HepG2 (cell line): ENCODE results near the gene KCNK5. TPM values are rescaled to one million over a fixed set of nuclear protein-coding genes. Genes with fewer than 3 reads are reported as not detected.

ENCODE experiments used
- ATAC-seq: fragments of 200-7000 bp; cut with Tn5 transposase; 3 replicates; pipeline ENCODE4 v1.9.1; 2020; ENCODE audit warnings: mild to moderate bottlenecking, moderate library complexity
- BruUV-seq: library from RNA; stranded (reverse); fragments of 400-500 nt; replicated peaks from 2 replicates; lab custom pipeline; 2021; lab: Mats Ljungman, UMichigan
- CTCF ChIA-PET: fragments of 300-600 bp; formaldehyde crosslinking; extraction: SDS; loops from one replicate; lab custom pipeline; 2021; ENCODE audit warnings: low total read pairs, inconsistent platforms, low intra/inter-chr PET ratio; lab: Yijun Ruan, JAX
- POLR2A ChIA-PET: fragments of 350-600 bp; sonication (Branson Sonifier 250); formaldehyde crosslinking; loops from one replicate; lab custom pipeline; 2020; ENCODE audit warnings: antibody characterized with exemption, inconsistent platforms; lab: Yijun Ruan, JAX
- DNase-seq: peaks from one replicate; pipeline ENCODE4 v3.0.0-alpha.2; 2015; ENCODE audit warnings: low spot score
- FAIRE-seq: peaks from 3 replicates; lab custom pipeline; 2011; peaks lifted over from hg19 to GRCh38; lab: Jason Lieb, UNC
- H2AFZ ChIP-seq: one replicate; pipeline ENCODE4 v1.6.1; 2011; ENCODE audit warnings: low read length, inconsistent platforms
- H3K27ac ChIP-seq: fragments of 300-600 bp; 3 replicates; pipeline ENCODE4 v1.8.0; 2011; ENCODE audit warnings: mixed run types, mild to moderate bottlenecking, mixed read lengths, low read length, inconsistent platforms; ENCODE audit not compliant: insufficient read depth; ENCODE audit errors: extremely low read length
- H3K27me3 ChIP-seq, 2 experiments: fragments of 200-600 bp in 1 of 2; 2 replicates in 1 of 2; 3 replicates in 1 of 2; pipeline versions ENCODE4 v1.6.0 to v1.8.0; 2011; ENCODE audit warnings: low read length in 2 of 2, mild to moderate bottlenecking in 2 of 2, moderate library complexity in 2 of 2, inconsistent platforms in 1 of 2; ENCODE audit not compliant: insufficient read depth in 2 of 2, control insufficient read depth in 1 of 2
- H3K36me3 ChIP-seq, 2 experiments: fragments of 200-600 bp in 1 of 2; replicated peaks in 1 of 2; 2 replicates in 1 of 2; 3 replicates in 1 of 2; pipeline versions ENCODE4 v1.5.1 to v1.8.0; 2011; ENCODE audit warnings: low read length in 2 of 2, inconsistent platforms in 1 of 2; ENCODE audit not compliant: insufficient read depth in 2 of 2, control insufficient read depth in 1 of 2
- H3K4me1 ChIP-seq: 2 replicates; pipeline ENCODE4 v1.5.1; 2012; ENCODE audit warnings: low read length, inconsistent platforms; ENCODE audit not compliant: insufficient read depth
- H3K4me2 ChIP-seq: 2 replicates; pipeline ENCODE4 v1.6.0; 2011; ENCODE audit warnings: low read depth, low read length, inconsistent platforms
- H3K4me3 ChIP-seq, 3 experiments: fragments of 200-600 bp in 1 of 3; sonication (generic), shearing (Covaris generic) in 1 of 3; replicated peaks in 1 of 3; 2 replicates each; pipeline ENCODE4 v1.5.1; 2011 to 2016; ENCODE audit warnings: low read length in 3 of 3, inconsistent platforms in 2 of 3, low read depth in 2 of 3, mild to moderate bottlenecking in 2 of 3, control low read depth in 1 of 3, mixed read lengths in 1 of 3; ENCODE audit not compliant: insufficient read depth in 1 of 3
- H3K79me2 ChIP-seq: one replicate; pipeline ENCODE4 v1.6.1; 2011; ENCODE audit warnings: low read length, inconsistent platforms; ENCODE audit not compliant: insufficient read depth
- H3K9ac ChIP-seq: 2 replicates; pipeline ENCODE4 v1.6.0; 2011; ENCODE audit warnings: mild to moderate bottlenecking, low read depth, low read length, inconsistent platforms; ENCODE audit not compliant: insufficient read depth
- H3K9me3 ChIP-seq: 2 replicates; pipeline ENCODE4 v1.5.1; 2012; ENCODE audit warnings: mild to moderate bottlenecking, low read length
- H4K20me1 ChIP-seq: 2 replicates; pipeline ENCODE4 v1.6.0; 2011; ENCODE audit warnings: inconsistent platforms, mild to moderate bottlenecking, low read length, moderate library complexity; ENCODE audit not compliant: insufficient read depth
- DNMT1 ChIP-seq: sonication (generic); formaldehyde crosslinking; IDR thresholded peaks from 2 replicates; pipeline ENCODE4 v1.5.1; 2020; ENCODE audit warnings: mild to moderate bottlenecking, missing genetic modification reagents
- ELF3 ChIP-seq: IDR thresholded peaks from 2 replicates; pipeline ENCODE4 v1.6.1; 2016; ENCODE audit warnings: missing genetic modification reagents, missing compliant biosample characterization
- HIC2 ChIP-seq: sonication (generic); formaldehyde crosslinking; IDR thresholded peaks from 2 replicates; pipeline ENCODE4 v1.9.0; 2022; ENCODE audit warnings: low read depth, missing genetic modification reagents
- IKZF5 ChIP-seq: IDR thresholded peaks from 2 replicates; pipeline ENCODE4 v1.6.1; 2018; ENCODE audit warnings: missing genetic modification reagents, mild to moderate bottlenecking, missing compliant biosample characterization
- KDM4B ChIP-seq: sonication (generic); formaldehyde crosslinking; IDR thresholded peaks from 2 replicates; pipeline ENCODE4 v1.4.0; 2020; ENCODE audit warnings: missing genetic modification reagents
- KLF13 ChIP-seq: sonication (generic); formaldehyde crosslinking; IDR thresholded peaks from 2 replicates; pipeline ENCODE4 v1.4.0; 2020; ENCODE audit warnings: mild to moderate bottlenecking, missing genetic modification reagents
- MAFG ChIP-seq: sonication (generic); formaldehyde crosslinking; IDR thresholded peaks from 2 replicates; pipeline ENCODE4 v1.5.1; 2020; ENCODE audit warnings: mild to moderate bottlenecking, missing genetic modification reagents
- MXI1 ChIP-seq: IDR thresholded peaks from 3 replicates; pipeline ENCODE4 v1.6.1; 2012; ENCODE audit warnings: low read depth, low read length, inconsistent platforms, borderline replicate concordance
- NCOA2 ChIP-seq: sonication (generic); formaldehyde crosslinking; IDR thresholded peaks from 2 replicates; pipeline ENCODE4 v1.8.0; 2022; ENCODE audit warnings: inconsistent platforms
- TOE1 ChIP-seq: sonication (generic); formaldehyde crosslinking; IDR thresholded peaks from 2 replicates; pipeline ENCODE4 v1.4.0; 2020; ENCODE audit warnings: mild to moderate bottlenecking, missing genetic modification reagents
- TOPORS ChIP-seq: sonication (generic); formaldehyde crosslinking; IDR thresholded peaks from 2 replicates; pipeline ENCODE4 v1.8.0; 2023; ENCODE audit warnings: mild to moderate bottlenecking, missing genetic modification reagents
- ZNF407 ChIP-seq: sonication (generic); formaldehyde crosslinking; IDR thresholded peaks from one replicate; pipeline ENCODE4 v1.5.1; 2020; ENCODE audit warnings: mild to moderate bottlenecking, missing genetic modification reagents; ENCODE audit errors: not compliant biosample characterization
- ZNF430 ChIP-seq: sonication (generic); formaldehyde crosslinking; IDR thresholded peaks from 2 replicates; pipeline ENCODE4 v1.9.0; 2021; ENCODE audit warnings: mild to moderate bottlenecking, missing genetic modification reagents
- WGBS: methylation state at CpG from one replicate; pipeline ENCODE4 v1.1.6; 2017; ENCODE audit warnings: low lambda C conversion rate; 5-methylcytosine and 5-hydroxymethylcytosine counted together
- in situ Hi-C: cut with HindIII; loops from 2 replicates; pipeline ENCODE4 v1.10.0; 2017; ENCODE audit warnings: low pct_unique_long_range_greater_than_20kb; ENCODE audit not compliant: extremely low pct_ligation_motif_present
- intact Hi-C: fragments of 100-400 bp; cut with micrococcal nuclease; formaldehyde crosslinking; loops from one replicate; pipeline ENCODE4 v1.10.0; 2022; ENCODE audit not compliant: unreplicated experiment
- polyA plus RNA-seq, 8 experiments: library from polyadenylated mRNA; depleted of rRNA in 3 of 8; stranded (reverse) in 7 of 8; unstranded in 1 of 8; fragments of >200 nt; fragmentation: Illumina TruSeq in 4 of 8; extraction: Trizol in 4 of 8; gene quantifications; 2 replicates each; pipeline versions ENCODE4 v1.2.1 to v1.2.3, GENCODE V29; 2011 to 2016; ENCODE audit warnings: low read depth in 4 of 8, missing spikeins in 1 of 8, mixed read lengths in 1 of 8; ENCODE audit not compliant: insufficient read depth in 1 of 8
- total RNA-seq, 5 experiments: library from RNA; depleted of rRNA; stranded (reverse); fragments of >200 nt; fragmentation: Illumina TruSeq; extraction: Trizol; gene quantifications; 2 replicates each; pipeline ENCODE4 v1.2.3, GENCODE V29; 2016; ENCODE audit warnings: low read depth in 1 of 5

The KCNK5 gene
- total and polyA plus RNA-seq, 2 of the 13 experiments (the other 11 are each of a cell fraction or from before 2014, with no cell fraction given) = 0.04 TPM; not detected in 1

- no TSS peak for BruUV-seq
- CTCF ChIA-PET = no interaction called here
- POLR2A ChIA-PET = no interaction called here
- Histone ChIP-seq H3K79me2 (no peaks in the 10 kb centered on the region), H3K27ac (no peak overlapping the region), H3K4me3 (no peak overlapping the region), H3K4me2 (no peak overlapping the region), H3K4me1 (peaks cover 9% of the 10 kb centered on the region), H3K36me3 (no peaks in the 10 kb centered on the region), H3K27me3 (peaks cover 0 to 23% of the 10 kb centered on the region in 2 experiments; a peak in 3 of 5 replicates), H2AFZ (no peak overlapping the region), H4K20me1 (no peaks in the 10 kb centered on the region), H3K9ac (no peak overlapping the region), H3K9me3 (no peaks in the 10 kb centered on the region)
- DNase-seq (no peak), ATAC-seq (peak; percentile 17; the same call in 1 of the 3 replicates), FAIRE-seq (no peak)
- in situ Hi-C loops = no loop called here
- 9% methylated on average over 5 of the region's 5 CpGs for WGBS
- TF ChIP-seq DNMT1 (CRISPR knock-in tag) = no peak
- TF ChIP-seq NCOA2 (CRISPR knock-in tag) = no peak
- no peak for TF ChIP-seq KDM4B
- no peak for TF ChIP-seq TOPORS (CRISPR knock-in tag)
- TF ChIP-seq TOE1 (CRISPR knock-in tag) = no peak
- no peak for TF ChIP-seq ZNF407
- no peak for TF ChIP-seq ZNF430 (CRISPR knock-in tag)
- no peak for TF ChIP-seq KLF13 (CRISPR knock-in tag)
- no peak for TF ChIP-seq MAFG (CRISPR knock-in tag)
- TF ChIP-seq ELF3 (CRISPR knock-in tag) = no peak
- TF ChIP-seq IKZF5 (CRISPR knock-in tag) = no peak
- TF ChIP-seq HIC2 = no peak
- TF ChIP-seq MXI1 = no peak
- intact Hi-C loops = no loop called here
These were observed 4.6 kb downstream of the KCNK5 start for GRCh38 chr6:39224523-39225182.
